GM12872 (cell line): ENCODE measurements around the gene NRTN.

Experiments
- CTCF ChIP-seq: IDR thresholded peaks from 3 replicates; pipeline ENCODE4 v1.5.1; 2011; ENCODE audit warnings: low read depth, mild to moderate bottlenecking, low read length, moderate library complexity; ENCODE audit not compliant: insufficient read depth

The NRTN gene

GRCh38 chr19:5801796-5802619 lies 2.9 kb upstream of the NRTN start:
- TF ChIP-seq CTCF: no peak

GRCh38 chr19:5803441-5803751 lies 1.5 kb upstream of the NRTN start:
- no peak for TF ChIP-seq CTCF

GRCh38 chr19:5803752-5804515 lies 933 bp upstream of the NRTN start:
- peak; percentile 97 for TF ChIP-seq CTCF

- peak; percentile 58 for TF ChIP-seq CTCF
Measured at GRCh38 chr19:5805462-5806132, 730 bp downstream of the NRTN start.

- no peak for TF ChIP-seq CTCF
Measured at GRCh38 chr19:5806133-5806489, 1.2 kb downstream of the NRTN start.

GRCh38 chr19:5806905-5807304 lies 2.0 kb downstream of the NRTN start:
- TF ChIP-seq CTCF: no peak

- TF ChIP-seq CTCF: no peak
Measured at GRCh38 chr19:5808120-5808816, 3.4 kb downstream of the NRTN start.
